ENCODE measurements around the gene ARHGAP28. TPM values are rescaled to one million over a fixed set of nuclear protein-coding genes. Genes with fewer than 3 reads are reported as not detected.
"Not testable (repeated sequence)": the region's sequence is repeated elsewhere in the genome, so short reads cannot be mapped to it uniquely, and the experiment has no call there.

Gene ARHGAP28
- total RNA-seq, 4 donors from 2014 or later: 0.52 to 1.7 (median 0.75) TPM

DNA sequence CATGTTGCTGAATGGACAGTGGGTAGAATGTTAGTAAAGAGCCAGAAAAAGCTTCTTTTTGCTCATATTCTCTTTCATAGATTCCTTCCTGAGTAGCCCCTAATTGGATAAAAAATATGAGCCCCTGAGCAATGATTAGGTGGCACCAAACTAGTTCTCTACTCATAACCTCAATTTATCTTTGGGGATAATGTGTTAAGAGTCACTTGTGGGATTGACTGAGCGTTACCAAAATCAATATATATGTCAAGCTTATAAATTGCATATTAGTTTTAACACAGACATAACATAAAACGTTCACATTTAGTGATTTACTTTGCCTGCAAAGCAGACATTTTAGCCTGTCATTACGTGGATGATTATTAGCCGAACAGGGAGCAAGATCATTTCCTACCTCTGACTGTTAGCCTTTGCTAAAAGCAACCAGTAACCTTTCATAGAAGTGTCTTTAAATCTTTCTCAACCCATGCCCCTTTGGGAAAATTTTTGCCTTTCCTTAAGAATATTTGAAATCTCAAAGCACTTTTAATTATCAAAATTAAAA is 85.4 kb downstream of the ARHGAP28 start:
- Histone ChIP-seq H3K9me3 (no peaks in the 10 kb centered on the region), H3K4me1 (no peaks in the 10 kb centered on the region), H3K36me3 (no peaks in the 10 kb centered on the region), H3K4me3 (no peak overlapping the region), H3K27ac (replicated peaks in 1 of 4) (no peak overlapping the region), H3K27me3 (no peaks in the 10 kb centered on the region)
- 82% methylated on average over 4 of the region's 4 CpGs for WGBS
- DNase-seq (ENCODE audit: extremely low spot score): no peak
- intact Hi-C loops (cut with DNase I): no loop called here
- TF ChIP-seq EP300 (IDR thresholded peaks at IDR 0.05) (no peak), POLR2AphosphoS5 (IDR thresholded peaks at IDR 0.05) (no peak), POLR2A (IDR thresholded peaks at IDR 0.05; ENCODE audit: low read depth) (no peak)
- TF ChIP-seq, protein P1, sequence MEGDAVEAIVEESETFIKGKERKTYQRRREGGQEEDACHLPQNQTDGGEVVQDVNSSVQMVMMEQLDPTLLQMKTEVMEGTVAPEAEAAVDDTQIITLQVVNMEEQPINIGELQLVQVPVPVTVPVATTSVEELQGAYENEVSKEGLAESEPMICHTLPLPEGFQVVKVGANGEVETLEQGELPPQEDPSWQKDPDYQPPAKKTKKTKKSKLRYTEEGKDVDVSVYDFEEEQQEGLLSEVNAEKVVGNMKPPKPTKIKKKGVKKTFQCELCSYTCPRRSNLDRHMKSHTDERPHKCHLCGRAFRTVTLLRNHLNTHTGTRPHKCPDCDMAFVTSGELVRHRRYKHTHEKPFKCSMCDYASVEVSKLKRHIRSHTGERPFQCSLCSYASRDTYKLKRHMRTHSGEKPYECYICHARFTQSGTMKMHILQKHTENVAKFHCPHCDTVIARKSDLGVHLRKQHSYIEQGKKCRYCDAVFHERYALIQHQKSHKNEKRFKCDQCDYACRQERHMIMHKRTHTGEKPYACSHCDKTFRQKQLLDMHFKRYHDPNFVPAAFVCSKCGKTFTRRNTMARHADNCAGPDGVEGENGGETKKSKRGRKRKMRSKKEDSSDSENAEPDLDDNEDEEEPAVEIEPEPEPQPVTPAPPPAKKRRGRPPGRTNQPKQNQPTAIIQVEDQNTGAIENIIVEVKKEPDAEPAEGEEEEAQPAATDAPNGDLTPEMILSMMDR (IDR thresholded peaks at IDR 0.05): no peak

DNA sequence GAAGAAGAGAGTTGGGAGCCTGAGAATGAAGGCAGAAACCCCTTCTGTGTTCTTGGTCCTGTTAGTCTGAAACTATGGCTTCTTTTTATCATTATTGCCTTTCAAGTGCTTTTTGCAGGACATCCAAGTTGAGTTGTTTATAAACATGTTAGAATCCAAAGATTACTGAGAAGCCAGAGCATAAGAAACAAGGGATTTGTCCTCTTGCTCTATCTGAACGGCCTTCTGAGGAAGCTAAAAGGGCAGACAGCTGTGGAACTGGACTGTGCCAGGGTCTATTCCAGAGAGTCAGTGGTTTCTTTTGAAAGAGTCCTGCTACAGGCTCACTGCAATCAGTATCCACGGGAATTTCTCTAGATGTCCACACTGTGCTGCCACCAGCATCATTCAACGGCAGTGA is 86.6 kb downstream of the ARHGAP28 start:
- Histone ChIP-seq H3K36me3 (no peaks in the 10 kb centered on the region), H3K9me3 (no peaks in the 10 kb centered on the region), H3K4me3 (no peak overlapping the region), H3K4me1 (no peaks in the 10 kb centered on the region), H3K27ac (replicated peaks in 1 of 4) (no peak overlapping the region), H3K27me3 (no peaks in the 10 kb centered on the region)
- DNase-seq (ENCODE audit: extremely low spot score): no peak
- 78% methylated on average over 3 of the region's 3 CpGs for WGBS
- intact Hi-C loops (cut with DNase I): no loop called here
- TF ChIP-seq, protein P1 (IDR thresholded peaks at IDR 0.05): no peak
- TF ChIP-seq POLR2AphosphoS5 (IDR thresholded peaks at IDR 0.05): no peak

DNA sequence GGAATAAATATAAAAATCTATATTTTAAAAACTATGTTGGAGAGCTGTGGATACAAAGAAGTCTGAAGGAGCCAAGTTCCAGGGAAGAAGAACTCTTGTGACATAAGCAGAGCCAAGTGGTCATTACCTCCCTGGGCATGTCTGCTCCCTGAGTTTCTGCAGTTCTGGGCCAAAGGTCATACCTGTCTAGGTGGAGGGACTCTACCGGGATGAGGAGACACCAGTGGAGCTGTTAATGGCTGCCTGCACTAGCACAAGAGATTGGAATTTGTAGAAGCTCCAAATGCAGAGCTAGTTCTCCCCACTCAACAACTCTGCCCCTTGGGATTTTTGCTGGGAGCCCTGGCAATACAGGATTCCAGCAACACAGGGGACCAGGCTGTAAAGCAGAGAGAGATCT is 89.8 kb downstream of the ARHGAP28 start:
- no peak for DNase-seq (ENCODE audit: extremely low spot score)
- TF ChIP-seq, protein P1 (IDR thresholded peaks at IDR 0.05): no peak
- TF ChIP-seq POLR2AphosphoS5 (IDR thresholded peaks at IDR 0.05): no peak
- Histone ChIP-seq H3K27me3 (no peaks in the 10 kb centered on the region), H3K27ac (replicated peaks in 1 of 4) (no peak overlapping the region), H3K4me3 (no peak overlapping the region), H3K36me3 (no peaks in the 10 kb centered on the region), H3K9me3 (no peaks in the 10 kb centered on the region), H3K4me1 (no peaks in the 10 kb centered on the region)
- 71% methylated on average over 1 of the region's 1 CpG for WGBS
- intact Hi-C loops (cut with DNase I): no loop called here

DNA sequence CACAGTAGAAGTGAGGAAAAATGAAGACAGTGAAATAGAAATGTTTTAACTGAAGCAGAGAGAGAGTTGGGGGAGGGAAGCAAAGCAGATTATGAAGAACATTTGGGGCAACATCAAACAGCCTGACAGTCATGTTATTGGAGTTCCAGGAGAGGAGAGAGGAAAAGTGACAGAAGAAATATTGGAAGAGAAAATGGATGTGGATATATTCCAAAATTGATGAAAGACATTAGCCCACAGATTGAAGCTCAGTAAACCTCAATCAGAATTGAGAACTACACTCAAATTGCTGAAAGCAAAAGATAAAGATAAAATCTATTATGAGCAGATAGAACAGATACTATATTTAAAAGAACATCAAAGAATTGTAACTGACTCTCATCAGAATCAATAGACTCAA is 90.8 kb downstream of the ARHGAP28 start:
- no peak for DNase-seq (ENCODE audit: extremely low spot score)
- Histone ChIP-seq H3K36me3 (no peaks in the 10 kb centered on the region), H3K9me3 (no peaks in the 10 kb centered on the region), H3K27ac (replicated peaks in 1 of 4) (no peak overlapping the region), H3K4me1 (no peaks in the 10 kb centered on the region), H3K27me3 (no peaks in the 10 kb centered on the region), H3K4me3 (no peak overlapping the region)
- intact Hi-C loops (cut with DNase I): no loop called here
- TF ChIP-seq EP300 (IDR thresholded peaks at IDR 0.05): no peak

DNA sequence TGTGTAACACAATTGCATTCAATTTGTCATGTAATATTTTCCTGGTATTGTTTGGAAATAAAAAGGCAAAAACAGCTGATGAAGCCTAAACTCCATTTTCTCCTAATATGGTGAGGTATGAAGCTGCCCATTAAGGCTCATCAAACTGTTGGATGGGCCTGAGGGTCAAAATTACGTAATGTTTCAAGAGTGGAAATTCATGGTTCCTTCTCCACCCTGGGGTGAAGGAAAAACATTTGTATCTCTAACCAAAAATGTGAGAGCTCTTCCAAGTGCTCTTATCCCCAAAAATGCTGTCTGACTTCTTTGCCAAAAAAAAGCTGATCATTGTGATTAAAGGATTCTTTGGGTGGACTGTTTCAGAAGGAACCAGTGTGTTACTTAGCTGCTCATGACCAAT is 91.8 kb downstream of the ARHGAP28 start:
- 88% methylated on average over 1 of the region's 1 CpG for WGBS
- Histone ChIP-seq H3K27ac (replicated peaks in 1 of 4) (no peak overlapping the region), H3K36me3 (no peaks in the 10 kb centered on the region), H3K9me3 (no peaks in the 10 kb centered on the region), H3K27me3 (no peaks in the 10 kb centered on the region), H3K4me1 (no peaks in the 10 kb centered on the region), H3K4me3 (no peak overlapping the region)
- DNase-seq (ENCODE audit: extremely low spot score): no peak
- TF ChIP-seq EP300 (IDR thresholded peaks at IDR 0.05): no peak
- TF ChIP-seq POLR2AphosphoS5 (IDR thresholded peaks at IDR 0.05): no peak
- TF ChIP-seq POLR2A (IDR thresholded peaks at IDR 0.05; ENCODE audit: low read depth): no peak
- TF ChIP-seq, protein P1 (IDR thresholded peaks at IDR 0.05): no peak
- intact Hi-C loops (cut with DNase I): no loop called here

DNA sequence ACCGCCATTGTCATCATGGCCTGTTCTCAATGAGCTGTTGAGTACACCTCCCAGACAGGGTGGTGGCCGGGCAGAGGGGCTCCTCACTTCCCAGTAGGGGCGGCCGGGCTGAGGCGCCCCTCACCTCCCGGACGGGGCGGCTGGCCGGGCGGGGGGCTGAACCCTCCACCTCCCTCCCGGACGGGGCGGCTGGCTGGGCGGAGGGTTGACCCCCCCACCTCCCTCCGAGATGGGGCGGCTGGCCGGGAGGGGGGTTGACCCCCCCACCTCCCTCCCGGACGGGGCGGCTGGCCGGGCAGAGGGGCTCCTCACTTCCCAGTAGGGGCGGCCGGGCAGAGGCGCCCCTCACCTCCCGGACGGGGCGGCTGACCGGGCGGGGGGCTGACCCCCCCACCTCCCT is 97.6 kb downstream of the ARHGAP28 start:
- H3K27me3 ChIP-seq; DNase-seq (ENCODE audit: extremely low spot score); H3K9me3 ChIP-seq; H3K4me3 ChIP-seq; H3K27ac ChIP-seq (replicated peaks in 1 of 4); H3K36me3 ChIP-seq; H3K4me1 ChIP-seq; intact Hi-C loops (cut with DNase I): not testable (repeated sequence)
- 92% methylated on average over 1 of the region's 29 CpGs for WGBS

DNA sequence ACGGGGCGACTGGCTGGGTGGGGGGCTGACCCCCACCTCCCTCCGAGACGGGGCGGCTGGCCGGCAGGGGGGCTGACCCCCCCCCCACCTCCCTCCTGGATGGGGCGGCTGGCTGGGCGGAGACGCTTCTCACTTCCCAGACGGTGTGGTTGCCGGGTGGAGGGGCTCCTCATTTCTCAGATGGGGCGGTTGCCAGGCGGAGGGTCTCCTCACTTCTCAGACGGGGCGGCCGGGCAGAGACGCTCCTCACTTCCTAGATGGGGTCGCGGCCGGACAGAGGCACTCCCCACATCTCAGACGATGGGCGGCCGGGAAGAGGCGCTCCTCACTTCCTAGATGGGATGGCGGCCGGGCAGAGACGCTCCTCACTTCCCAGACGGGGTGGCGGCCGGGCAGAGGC is 98.0 kb downstream of the ARHGAP28 start:
- H3K4me1 ChIP-seq; H3K9me3 ChIP-seq; H3K27me3 ChIP-seq; DNase-seq (ENCODE audit: extremely low spot score); H3K4me3 ChIP-seq; H3K36me3 ChIP-seq; intact Hi-C loops (cut with DNase I); H3K27ac ChIP-seq (replicated peaks in 1 of 4): not testable (repeated sequence)
- 96% methylated on average over 10 of the region's 30 CpGs for WGBS
